ENCODE results near the gene CRTC1.

- TF ChIP-seq ELK1 (IDR thresholded peaks at IDR 0.05; ENCODE audit: low read depth, low read length) (no peak), SREBF2 (IDR thresholded peaks at IDR 0.05) (no peak), HDAC2 (IDR thresholded peaks at IDR 0.05) (no peak), CTCF (IDR thresholded peaks at IDR 0.05) (no peak), EP300 (IDR thresholded peaks at IDR 0.05) (no peak), USF2 (IDR thresholded peaks at IDR 0.05) (no peak), BCL3 (IDR thresholded peaks at IDR 0.05) (no peak), POLR2A (IDR thresholded peaks at IDR 0.05; ENCODE audit: low read length) (no peak)
Observed at GRCh38 chr19:18789883-18790565, 106.5 kb downstream of the CRTC1 start.

All from A549 (cell line).